Measurements from ENCODE around the gene PTPRG. TPM values are rescaled to one million over a fixed set of nuclear protein-coding genes. Genes with fewer than 3 reads are reported as not detected.

PTPRG gene
- total and polyA plus RNA-seq, 2 experiments from 2014 or later: 24.4 to 131 TPM

DNA sequence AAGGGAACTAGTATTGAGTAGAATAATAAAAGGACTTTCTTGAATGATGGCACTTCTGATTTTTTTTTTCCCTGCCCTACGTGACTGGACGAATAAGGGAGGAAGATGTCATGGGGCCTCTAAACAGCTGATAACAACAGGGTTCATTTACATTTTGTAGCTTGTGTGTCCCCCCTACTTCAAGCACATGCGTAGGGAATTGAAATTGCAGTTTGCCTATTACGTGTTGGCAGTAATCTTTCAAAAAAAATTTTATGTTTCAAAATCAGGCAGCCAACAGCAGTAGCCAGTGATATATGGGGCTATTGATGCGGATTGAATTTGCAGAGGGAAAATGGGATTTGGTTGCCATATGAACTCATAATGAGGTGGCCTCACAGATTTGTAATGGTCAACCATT, 58.7 kb downstream of the PTPRG start (continued):
- no peak for TF ChIP-seq STAT1 (IDR thresholded peaks at IDR 0.05; ENCODE audit: unreplicated experiment)
- TF ChIP-seq, protein P1, sequence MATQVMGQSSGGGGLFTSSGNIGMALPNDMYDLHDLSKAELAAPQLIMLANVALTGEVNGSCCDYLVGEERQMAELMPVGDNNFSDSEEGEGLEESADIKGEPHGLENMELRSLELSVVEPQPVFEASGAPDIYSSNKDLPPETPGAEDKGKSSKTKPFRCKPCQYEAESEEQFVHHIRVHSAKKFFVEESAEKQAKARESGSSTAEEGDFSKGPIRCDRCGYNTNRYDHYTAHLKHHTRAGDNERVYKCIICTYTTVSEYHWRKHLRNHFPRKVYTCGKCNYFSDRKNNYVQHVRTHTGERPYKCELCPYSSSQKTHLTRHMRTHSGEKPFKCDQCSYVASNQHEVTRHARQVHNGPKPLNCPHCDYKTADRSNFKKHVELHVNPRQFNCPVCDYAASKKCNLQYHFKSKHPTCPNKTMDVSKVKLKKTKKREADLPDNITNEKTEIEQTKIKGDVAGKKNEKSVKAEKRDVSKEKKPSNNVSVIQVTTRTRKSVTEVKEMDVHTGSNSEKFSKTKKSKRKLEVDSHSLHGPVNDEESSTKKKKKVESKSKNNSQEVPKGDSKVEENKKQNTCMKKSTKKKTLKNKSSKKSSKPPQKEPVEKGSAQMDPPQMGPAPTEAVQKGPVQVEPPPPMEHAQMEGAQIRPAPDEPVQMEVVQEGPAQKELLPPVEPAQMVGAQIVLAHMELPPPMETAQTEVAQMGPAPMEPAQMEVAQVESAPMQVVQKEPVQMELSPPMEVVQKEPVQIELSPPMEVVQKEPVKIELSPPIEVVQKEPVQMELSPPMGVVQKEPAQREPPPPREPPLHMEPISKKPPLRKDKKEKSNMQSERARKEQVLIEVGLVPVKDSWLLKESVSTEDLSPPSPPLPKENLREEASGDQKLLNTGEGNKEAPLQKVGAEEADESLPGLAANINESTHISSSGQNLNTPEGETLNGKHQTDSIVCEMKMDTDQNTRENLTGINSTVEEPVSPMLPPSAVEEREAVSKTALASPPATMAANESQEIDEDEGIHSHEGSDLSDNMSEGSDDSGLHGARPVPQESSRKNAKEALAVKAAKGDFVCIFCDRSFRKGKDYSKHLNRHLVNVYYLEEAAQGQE (IDR thresholded peaks at IDR 0.05; ENCODE audit: unreplicated experiment): no peak

DNA sequence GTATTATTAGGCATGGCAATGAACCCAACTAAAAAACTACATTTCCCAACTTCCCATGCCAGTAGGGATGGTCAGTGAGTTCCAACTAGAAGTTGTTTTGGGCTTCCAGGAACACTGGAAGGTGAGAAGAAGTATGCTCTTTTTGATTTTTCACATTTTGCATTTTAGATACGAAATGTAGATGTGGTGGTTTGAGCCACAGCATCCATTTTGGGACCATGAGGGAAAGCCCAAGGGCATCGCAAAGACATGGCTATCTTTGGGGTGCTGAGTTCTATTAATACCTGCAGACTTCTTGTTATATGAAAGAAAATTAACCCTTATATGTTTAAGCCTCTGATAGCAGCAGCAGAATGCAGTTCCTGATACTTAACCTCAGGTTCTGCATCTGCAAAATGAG, 62.9 kb downstream of the PTPRG start:
- peaks cover 27% of the 10 kb centered on the region for H4K20me1 ChIP-seq (replicated peaks; ENCODE audit: insufficient read depth)
- H3K79me2 ChIP-seq (replicated peaks; ENCODE audit: insufficient read depth): peaks cover 100% of the 10 kb centered on the region

More for the DNA sequence above, 62.9 kb downstream of the PTPRG start:
- Mint-ChIP-seq H3K36me3 (ENCODE audit: low read depth) (peaks cover 20% of the 10 kb centered on the region), H3K4me1 (peaks cover 72% of the 10 kb centered on the region), H3K4me3 (no peak overlapping the region), H3K9me3 (no peaks in the 10 kb centered on the region), H3K27ac (no peak overlapping the region), H3K27me3 (ENCODE audit: insufficient read depth, low read depth, poor library complexity) (no peaks in the 10 kb centered on the region)
- no peaks in the 10 kb centered on the region for H3K27me3 ChIP-seq (ENCODE audit: insufficient read depth)
- DNase-seq (ENCODE audit: low spot score) (no peak), ATAC-seq (no peak)
- no peak overlapping the region for H3K27ac ChIP-seq (ENCODE audit: low read depth)
- no peaks in the 10 kb centered on the region for H3K9me2 ChIP-seq (ENCODE audit: insufficient read depth)
- H3K36me3 ChIP-seq (ENCODE audit: insufficient read depth): no peaks in the 10 kb centered on the region
- H2AFZ ChIP-seq: no peak overlapping the region
- H3K4me2 ChIP-seq: no peak overlapping the region
- TF ChIP-seq, protein P2, sequence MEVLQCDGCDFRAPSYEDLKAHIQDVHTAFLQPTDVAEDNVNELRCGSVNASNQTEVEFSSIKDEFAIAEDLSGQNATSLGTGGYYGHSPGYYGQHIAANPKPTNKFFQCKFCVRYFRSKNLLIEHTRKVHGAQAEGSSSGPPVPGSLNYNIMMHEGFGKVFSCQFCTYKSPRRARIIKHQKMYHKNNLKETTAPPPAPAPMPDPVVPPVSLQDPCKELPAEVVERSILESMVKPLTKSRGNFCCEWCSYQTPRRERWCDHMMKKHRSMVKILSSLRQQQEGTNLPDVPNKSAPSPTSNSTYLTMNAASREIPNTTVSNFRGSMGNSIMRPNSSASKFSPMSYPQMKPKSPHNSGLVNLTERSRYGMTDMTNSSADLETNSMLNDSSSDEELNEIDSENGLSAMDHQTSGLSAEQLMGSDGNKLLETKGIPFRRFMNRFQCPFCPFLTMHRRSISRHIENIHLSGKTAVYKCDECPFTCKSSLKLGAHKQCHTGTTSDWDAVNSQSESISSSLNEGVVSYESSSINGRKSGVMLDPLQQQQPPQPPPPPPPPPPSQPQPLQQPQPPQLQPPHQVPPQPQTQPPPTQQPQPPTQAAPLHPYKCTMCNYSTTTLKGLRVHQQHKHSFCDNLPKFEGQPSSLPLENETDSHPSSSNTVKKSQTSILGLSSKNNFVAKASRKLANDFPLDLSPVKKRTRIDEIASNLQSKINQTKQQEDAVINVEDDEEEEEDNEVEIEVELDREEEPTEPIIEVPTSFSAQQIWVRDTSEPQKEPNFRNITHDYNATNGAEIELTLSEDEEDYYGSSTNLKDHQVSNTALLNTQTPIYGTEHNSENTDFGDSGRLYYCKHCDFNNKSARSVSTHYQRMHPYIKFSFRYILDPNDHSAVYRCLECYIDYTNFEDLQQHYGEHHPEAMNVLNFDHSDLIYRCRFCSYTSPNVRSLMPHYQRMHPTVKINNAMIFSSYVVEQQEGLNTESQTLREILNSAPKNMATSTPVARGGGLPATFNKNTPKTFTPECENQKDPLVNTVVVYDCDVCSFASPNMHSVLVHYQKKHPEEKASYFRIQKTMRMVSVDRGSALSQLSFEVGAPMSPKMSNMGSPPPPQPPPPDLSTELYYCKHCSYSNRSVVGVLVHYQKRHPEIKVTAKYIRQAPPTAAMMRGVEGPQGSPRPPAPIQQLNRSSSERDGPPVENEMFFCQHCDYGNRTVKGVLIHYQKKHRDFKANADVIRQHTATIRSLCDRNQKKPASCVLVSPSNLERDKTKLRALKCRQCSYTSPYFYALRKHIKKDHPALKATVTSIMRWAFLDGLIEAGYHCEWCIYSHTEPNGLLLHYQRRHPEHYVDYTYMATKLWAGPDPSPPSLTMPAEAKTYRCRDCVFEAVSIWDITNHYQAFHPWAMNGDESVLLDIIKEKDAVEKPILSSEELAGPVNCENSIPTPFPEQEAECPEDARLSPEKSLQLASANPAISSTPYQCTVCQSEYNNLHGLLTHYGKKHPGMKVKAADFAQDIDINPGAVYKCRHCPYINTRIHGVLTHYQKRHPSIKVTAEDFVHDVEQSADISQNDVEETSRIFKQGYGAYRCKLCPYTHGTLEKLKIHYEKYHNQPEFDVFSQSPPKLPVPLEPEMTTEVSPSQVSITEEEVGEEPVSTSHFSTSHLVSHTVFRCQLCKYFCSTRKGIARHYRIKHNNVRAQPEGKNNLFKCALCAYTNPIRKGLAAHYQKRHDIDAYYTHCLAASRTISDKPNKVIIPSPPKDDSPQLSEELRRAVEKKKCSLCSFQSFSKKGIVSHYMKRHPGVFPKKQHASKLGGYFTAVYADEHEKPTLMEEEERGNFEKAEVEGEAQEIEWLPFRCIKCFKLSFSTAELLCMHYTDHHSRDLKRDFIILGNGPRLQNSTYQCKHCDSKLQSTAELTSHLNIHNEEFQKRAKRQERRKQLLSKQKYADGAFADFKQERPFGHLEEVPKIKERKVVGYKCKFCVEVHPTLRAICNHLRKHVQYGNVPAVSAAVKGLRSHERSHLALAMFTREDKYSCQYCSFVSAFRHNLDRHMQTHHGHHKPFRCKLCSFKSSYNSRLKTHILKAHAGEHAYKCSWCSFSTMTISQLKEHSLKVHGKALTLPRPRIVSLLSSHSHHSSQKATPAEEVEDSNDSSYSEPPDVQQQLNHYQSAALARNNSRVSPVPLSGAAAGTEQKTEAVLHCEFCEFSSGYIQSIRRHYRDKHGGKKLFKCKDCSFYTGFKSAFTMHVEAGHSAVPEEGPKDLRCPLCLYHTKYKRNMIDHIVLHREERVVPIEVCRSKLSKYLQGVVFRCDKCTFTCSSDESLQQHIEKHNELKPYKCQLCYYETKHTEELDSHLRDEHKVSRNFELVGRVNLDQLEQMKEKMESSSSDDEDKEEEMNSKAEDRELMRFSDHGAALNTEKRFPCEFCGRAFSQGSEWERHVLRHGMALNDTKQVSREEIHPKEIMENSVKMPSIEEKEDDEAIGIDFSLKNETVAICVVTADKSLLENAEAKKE (CRISPR knock-in tag; IDR thresholded peaks at IDR 0.05): no peak
- TF ChIP-seq JUNB (IDR thresholded peaks at IDR 0.05; ENCODE audit: unreplicated experiment): no peak
- TF ChIP-seq EZH2 (IDR thresholded peaks at IDR 0.05; ENCODE audit: low read depth, unreplicated experiment): no peak
- TF ChIP-seq ZNF114 (CRISPR knock-in tag; IDR thresholded peaks at IDR 0.05): no peak
- TF ChIP-seq POLR2AphosphoS5 (IDR thresholded peaks at IDR 0.05; ENCODE audit: low read depth): no peak
- TF ChIP-seq ZNF331 (CRISPR knock-in tag; IDR thresholded peaks at IDR 0.05; ENCODE audit: low read depth): no peak
- TF ChIP-seq NANOG (IDR thresholded peaks at IDR 0.05; ENCODE audit: borderline replicate concordance): no peak
- peaks cover 61% of the 10 kb centered on the region for H3K4me1 ChIP-seq (ENCODE audit: insufficient read depth)
- no peaks in the 10 kb centered on the region for H3F3A ChIP-seq (replicated peaks; ENCODE audit: low read depth)
- H3K4me3 ChIP-seq: no peak overlapping the region

Measured in GM23338 (cell line).